GM23338 (cell line): ENCODE results near the gene SLF2. TPM values are rescaled to one million over a fixed set of nuclear protein-coding genes. Genes with fewer than 3 reads are reported as not detected.

Source experiments
- ATAC-seq: fragments of 200-7000 bp; cut with Tn5 transposase; 3 replicates; pipeline ENCODE4 v1.9.1; 2020
- DNase-seq: peaks from one replicate; pipeline ENCODE4 v3.0.0-alpha.2; 2015; ENCODE audit warnings: low spot score
- H2AFZ ChIP-seq: fragments of 200-600 bp; sonication (generic); 2 replicates; pipeline ENCODE4 v1.8.0; 2016; ENCODE audit warnings: antibody characterized with exemption, mild to moderate bottlenecking, moderate library complexity
- H3F3A ChIP-seq: fragments of 200-600 bp; sonication (generic); replicated peaks from 2 replicates; pipeline ENCODE4 v1.8.0; 2017; ENCODE audit warnings: antibody characterized with exemption, mixed run types, low read depth
- H3K27ac ChIP-seq: fragments of 200-600 bp; sonication (generic); 2 replicates; pipeline ENCODE4 v1.6.1; 2016; ENCODE audit warnings: low read depth
- H3K27me3 ChIP-seq: fragments of 200-600 bp; sonication (generic); 2 replicates; pipeline ENCODE4 v1.8.0; 2016; ENCODE audit warnings: mild to moderate bottlenecking, mixed run types, moderate library complexity; ENCODE audit not compliant: insufficient read depth
- H3K36me3 ChIP-seq: fragments of 200-600 bp; sonication (generic); 2 replicates; pipeline ENCODE4 v1.8.0; 2016; ENCODE audit warnings: mild to moderate bottlenecking; ENCODE audit not compliant: insufficient read depth
- H3K4me1 ChIP-seq: fragments of 200-600 bp; sonication (generic); 2 replicates; pipeline ENCODE4 v1.8.0; 2016; ENCODE audit warnings: mild to moderate bottlenecking, moderate library complexity; ENCODE audit not compliant: insufficient read depth
- H3K4me2 ChIP-seq: fragments of 200-600 bp; sonication (generic); 2 replicates; pipeline ENCODE4 v1.7.1; 2017; ENCODE audit warnings: mixed run types
- H3K4me3 ChIP-seq: fragments of 200-600 bp; sonication (generic); 2 replicates; pipeline ENCODE4 v1.6.1; 2016; ENCODE audit warnings: mixed run types
- H3K79me2 ChIP-seq: fragments of 200-600 bp; sonication (generic); replicated peaks from 2 replicates; pipeline ENCODE4 v1.8.0; 2017; ENCODE audit warnings: mild to moderate bottlenecking; ENCODE audit not compliant: insufficient read depth
- H3K9me2 ChIP-seq: fragments of 200-600 bp; sonication (generic); 2 replicates; pipeline ENCODE4 v1.8.0; 2017; ENCODE audit not compliant: insufficient read depth
- H4K20me1 ChIP-seq: fragments of 200-600 bp; sonication (generic); replicated peaks from 2 replicates; pipeline ENCODE4 v1.8.0; 2017; ENCODE audit warnings: mild to moderate bottlenecking; ENCODE audit not compliant: insufficient read depth
- H3K27ac Mint-ChIP-seq: 2 replicates; pipeline ENCODE4 v1.8.0; 2020; ENCODE audit warnings: inconsistent platforms, mild to moderate bottlenecking, moderate library complexity, mixed read lengths
- H3K27me3 Mint-ChIP-seq: 3 replicates; pipeline ENCODE4 v1.8.0; 2022; ENCODE audit warnings: low read depth, mild to moderate bottlenecking, moderate library complexity, mixed read lengths, inconsistent platforms; ENCODE audit not compliant: insufficient read depth, poor library complexity
- H3K36me3 Mint-ChIP-seq: 3 replicates; pipeline ENCODE4 v1.8.0; 2021; ENCODE audit warnings: low read depth, mild to moderate bottlenecking, inconsistent platforms, moderate library complexity, mixed read lengths
- H3K4me1 Mint-ChIP-seq: 3 replicates; pipeline ENCODE4 v1.8.0; 2020; ENCODE audit warnings: mild to moderate bottlenecking, inconsistent platforms, mixed read lengths
- H3K4me3 Mint-ChIP-seq: 3 replicates; pipeline ENCODE4 v1.8.0; 2021; ENCODE audit warnings: moderate library complexity, mild to moderate bottlenecking, inconsistent platforms, mixed read lengths
- H3K9me3 Mint-ChIP-seq: 3 replicates; pipeline ENCODE4 v1.8.0; 2020; ENCODE audit warnings: moderate library complexity, mild to moderate bottlenecking, inconsistent platforms, mixed read lengths
- CREB1 ChIP-seq: fragments of 250-450 bp; sonication (Bioruptor Pico); IDR thresholded peaks from 2 replicates; pipeline ENCODE4 v1.5.0; 2020; ENCODE audit warnings: low read depth, mild to moderate bottlenecking, moderate library complexity
- EZH2 ChIP-seq: fragments of 200-600 bp; sonication (generic); IDR thresholded peaks from one replicate; pipeline ENCODE4 v1.8.0; 2017; ENCODE audit warnings: antibody characterized with exemption, mild to moderate bottlenecking, low read depth; ENCODE audit not compliant: unreplicated experiment
- EZH2phosphoT487 ChIP-seq: fragments of 200-600 bp; sonication (generic); IDR thresholded peaks from one replicate; pipeline ENCODE4 v1.8.1; 2018; ENCODE audit warnings: antibody characterized with exemption; ENCODE audit not compliant: unreplicated experiment
- JUNB ChIP-seq: IDR thresholded peaks from one replicate; pipeline ENCODE4 v1.6.1; 2016; ENCODE audit warnings: antibody characterized with exemption; ENCODE audit not compliant: unreplicated experiment
- NANOG ChIP-seq: IDR thresholded peaks from 2 replicates; pipeline ENCODE4 v1.6.1; 2016; ENCODE audit warnings: antibody characterized with exemption, borderline replicate concordance
- POLR2AphosphoS5 ChIP-seq: IDR thresholded peaks from 2 replicates; pipeline ENCODE4 v1.6.1; 2016; ENCODE audit warnings: antibody characterized with exemption, low read depth
- REST ChIP-seq: IDR thresholded peaks from one replicate; pipeline ENCODE4 v1.6.1; 2018; ENCODE audit warnings: antibody characterized with exemption; ENCODE audit not compliant: unreplicated experiment
- STAT1 ChIP-seq: IDR thresholded peaks from one replicate; pipeline ENCODE4 v1.6.1; 2016; ENCODE audit warnings: antibody characterized with exemption; ENCODE audit not compliant: unreplicated experiment
- ZNF114 ChIP-seq: fragments of 250-450 bp; sonication (Bioruptor Pico); IDR thresholded peaks from 2 replicates; pipeline ENCODE4 v1.5.0; 2020; ENCODE audit warnings: mild to moderate bottlenecking, moderate library complexity
- ZNF331 ChIP-seq: fragments of 250-450 bp; sonication (Bioruptor Pico); IDR thresholded peaks from 2 replicates; pipeline ENCODE4 v1.5.0; 2020; ENCODE audit warnings: low read depth, mild to moderate bottlenecking, moderate library complexity
- polyA plus RNA-seq: library from polyadenylated mRNA; unstranded; fragments of >200 nt; fragmentation: Nextera tagmentation; extraction: Ambion mirVana; gene quantifications from 2 replicates; pipeline ENCODE4 v1.2.1, GENCODE V29; 2016
- total RNA-seq: library from RNA; depleted of rRNA; stranded (reverse); fragments of >200 nt; shearing (Covaris generic); gene quantifications from 2 replicates; pipeline ENCODE4 v1.2.3, GENCODE V29; 2014
- TF ChIP-seq, protein P1 (sequence below): fragments of 250-450 bp; sonication (Bioruptor Pico); IDR thresholded peaks from 2 replicates; pipeline ENCODE4 v1.5.0; 2020; ENCODE audit warnings: mild to moderate bottlenecking, moderate library complexity
- TF ChIP-seq, protein P2 (sequence below): IDR thresholded peaks from 2 replicates; pipeline ENCODE4 v1.6.1; 2016; ENCODE audit warnings: antibody characterized with exemption
- TF ChIP-seq, protein P3 (sequence below), 2 experiments: fragments of 200-600 bp in 1 of 2; sonication (generic) in 1 of 2; conservative IDR thresholded peaks; 2 replicates each; pipeline versions ENCODE4 v1.5.1 to v1.6.1; 2016 to 2017; ENCODE audit warnings: antibody characterized with exemption in 2 of 2, low read depth in 2 of 2, mild to moderate bottlenecking in 2 of 2, moderate library complexity in 1 of 2

SLF2 gene
- total and polyA plus RNA-seq, 2 experiments from 2014 or later, result 13.6 to 22.1 TPM

- TF ChIP-seq NANOG (no peak), EZH2phosphoT487 (no peak), POLR2AphosphoS5 (no peak), EZH2 (no peak), CREB1 (CRISPR knock-in tag) (no peak), ZNF331 (CRISPR knock-in tag) (no peak), ZNF114 (CRISPR knock-in tag) (no peak), REST (no peak), JUNB (no peak), STAT1 (no peak)
- TF ChIP-seq, protein P1, sequence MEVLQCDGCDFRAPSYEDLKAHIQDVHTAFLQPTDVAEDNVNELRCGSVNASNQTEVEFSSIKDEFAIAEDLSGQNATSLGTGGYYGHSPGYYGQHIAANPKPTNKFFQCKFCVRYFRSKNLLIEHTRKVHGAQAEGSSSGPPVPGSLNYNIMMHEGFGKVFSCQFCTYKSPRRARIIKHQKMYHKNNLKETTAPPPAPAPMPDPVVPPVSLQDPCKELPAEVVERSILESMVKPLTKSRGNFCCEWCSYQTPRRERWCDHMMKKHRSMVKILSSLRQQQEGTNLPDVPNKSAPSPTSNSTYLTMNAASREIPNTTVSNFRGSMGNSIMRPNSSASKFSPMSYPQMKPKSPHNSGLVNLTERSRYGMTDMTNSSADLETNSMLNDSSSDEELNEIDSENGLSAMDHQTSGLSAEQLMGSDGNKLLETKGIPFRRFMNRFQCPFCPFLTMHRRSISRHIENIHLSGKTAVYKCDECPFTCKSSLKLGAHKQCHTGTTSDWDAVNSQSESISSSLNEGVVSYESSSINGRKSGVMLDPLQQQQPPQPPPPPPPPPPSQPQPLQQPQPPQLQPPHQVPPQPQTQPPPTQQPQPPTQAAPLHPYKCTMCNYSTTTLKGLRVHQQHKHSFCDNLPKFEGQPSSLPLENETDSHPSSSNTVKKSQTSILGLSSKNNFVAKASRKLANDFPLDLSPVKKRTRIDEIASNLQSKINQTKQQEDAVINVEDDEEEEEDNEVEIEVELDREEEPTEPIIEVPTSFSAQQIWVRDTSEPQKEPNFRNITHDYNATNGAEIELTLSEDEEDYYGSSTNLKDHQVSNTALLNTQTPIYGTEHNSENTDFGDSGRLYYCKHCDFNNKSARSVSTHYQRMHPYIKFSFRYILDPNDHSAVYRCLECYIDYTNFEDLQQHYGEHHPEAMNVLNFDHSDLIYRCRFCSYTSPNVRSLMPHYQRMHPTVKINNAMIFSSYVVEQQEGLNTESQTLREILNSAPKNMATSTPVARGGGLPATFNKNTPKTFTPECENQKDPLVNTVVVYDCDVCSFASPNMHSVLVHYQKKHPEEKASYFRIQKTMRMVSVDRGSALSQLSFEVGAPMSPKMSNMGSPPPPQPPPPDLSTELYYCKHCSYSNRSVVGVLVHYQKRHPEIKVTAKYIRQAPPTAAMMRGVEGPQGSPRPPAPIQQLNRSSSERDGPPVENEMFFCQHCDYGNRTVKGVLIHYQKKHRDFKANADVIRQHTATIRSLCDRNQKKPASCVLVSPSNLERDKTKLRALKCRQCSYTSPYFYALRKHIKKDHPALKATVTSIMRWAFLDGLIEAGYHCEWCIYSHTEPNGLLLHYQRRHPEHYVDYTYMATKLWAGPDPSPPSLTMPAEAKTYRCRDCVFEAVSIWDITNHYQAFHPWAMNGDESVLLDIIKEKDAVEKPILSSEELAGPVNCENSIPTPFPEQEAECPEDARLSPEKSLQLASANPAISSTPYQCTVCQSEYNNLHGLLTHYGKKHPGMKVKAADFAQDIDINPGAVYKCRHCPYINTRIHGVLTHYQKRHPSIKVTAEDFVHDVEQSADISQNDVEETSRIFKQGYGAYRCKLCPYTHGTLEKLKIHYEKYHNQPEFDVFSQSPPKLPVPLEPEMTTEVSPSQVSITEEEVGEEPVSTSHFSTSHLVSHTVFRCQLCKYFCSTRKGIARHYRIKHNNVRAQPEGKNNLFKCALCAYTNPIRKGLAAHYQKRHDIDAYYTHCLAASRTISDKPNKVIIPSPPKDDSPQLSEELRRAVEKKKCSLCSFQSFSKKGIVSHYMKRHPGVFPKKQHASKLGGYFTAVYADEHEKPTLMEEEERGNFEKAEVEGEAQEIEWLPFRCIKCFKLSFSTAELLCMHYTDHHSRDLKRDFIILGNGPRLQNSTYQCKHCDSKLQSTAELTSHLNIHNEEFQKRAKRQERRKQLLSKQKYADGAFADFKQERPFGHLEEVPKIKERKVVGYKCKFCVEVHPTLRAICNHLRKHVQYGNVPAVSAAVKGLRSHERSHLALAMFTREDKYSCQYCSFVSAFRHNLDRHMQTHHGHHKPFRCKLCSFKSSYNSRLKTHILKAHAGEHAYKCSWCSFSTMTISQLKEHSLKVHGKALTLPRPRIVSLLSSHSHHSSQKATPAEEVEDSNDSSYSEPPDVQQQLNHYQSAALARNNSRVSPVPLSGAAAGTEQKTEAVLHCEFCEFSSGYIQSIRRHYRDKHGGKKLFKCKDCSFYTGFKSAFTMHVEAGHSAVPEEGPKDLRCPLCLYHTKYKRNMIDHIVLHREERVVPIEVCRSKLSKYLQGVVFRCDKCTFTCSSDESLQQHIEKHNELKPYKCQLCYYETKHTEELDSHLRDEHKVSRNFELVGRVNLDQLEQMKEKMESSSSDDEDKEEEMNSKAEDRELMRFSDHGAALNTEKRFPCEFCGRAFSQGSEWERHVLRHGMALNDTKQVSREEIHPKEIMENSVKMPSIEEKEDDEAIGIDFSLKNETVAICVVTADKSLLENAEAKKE (CRISPR knock-in tag), result no peak
- TF ChIP-seq, protein P2, sequence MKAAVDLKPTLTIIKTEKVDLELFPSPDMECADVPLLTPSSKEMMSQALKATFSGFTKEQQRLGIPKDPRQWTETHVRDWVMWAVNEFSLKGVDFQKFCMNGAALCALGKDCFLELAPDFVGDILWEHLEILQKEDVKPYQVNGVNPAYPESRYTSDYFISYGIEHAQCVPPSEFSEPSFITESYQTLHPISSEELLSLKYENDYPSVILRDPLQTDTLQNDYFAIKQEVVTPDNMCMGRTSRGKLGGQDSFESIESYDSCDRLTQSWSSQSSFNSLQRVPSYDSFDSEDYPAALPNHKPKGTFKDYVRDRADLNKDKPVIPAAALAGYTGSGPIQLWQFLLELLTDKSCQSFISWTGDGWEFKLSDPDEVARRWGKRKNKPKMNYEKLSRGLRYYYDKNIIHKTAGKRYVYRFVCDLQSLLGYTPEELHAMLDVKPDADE, result no peak
- TF ChIP-seq, protein P3, sequence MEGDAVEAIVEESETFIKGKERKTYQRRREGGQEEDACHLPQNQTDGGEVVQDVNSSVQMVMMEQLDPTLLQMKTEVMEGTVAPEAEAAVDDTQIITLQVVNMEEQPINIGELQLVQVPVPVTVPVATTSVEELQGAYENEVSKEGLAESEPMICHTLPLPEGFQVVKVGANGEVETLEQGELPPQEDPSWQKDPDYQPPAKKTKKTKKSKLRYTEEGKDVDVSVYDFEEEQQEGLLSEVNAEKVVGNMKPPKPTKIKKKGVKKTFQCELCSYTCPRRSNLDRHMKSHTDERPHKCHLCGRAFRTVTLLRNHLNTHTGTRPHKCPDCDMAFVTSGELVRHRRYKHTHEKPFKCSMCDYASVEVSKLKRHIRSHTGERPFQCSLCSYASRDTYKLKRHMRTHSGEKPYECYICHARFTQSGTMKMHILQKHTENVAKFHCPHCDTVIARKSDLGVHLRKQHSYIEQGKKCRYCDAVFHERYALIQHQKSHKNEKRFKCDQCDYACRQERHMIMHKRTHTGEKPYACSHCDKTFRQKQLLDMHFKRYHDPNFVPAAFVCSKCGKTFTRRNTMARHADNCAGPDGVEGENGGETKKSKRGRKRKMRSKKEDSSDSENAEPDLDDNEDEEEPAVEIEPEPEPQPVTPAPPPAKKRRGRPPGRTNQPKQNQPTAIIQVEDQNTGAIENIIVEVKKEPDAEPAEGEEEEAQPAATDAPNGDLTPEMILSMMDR (conservative IDR thresholded peaks at IDR 0.05; ENCODE audit: low read depth in 2 of 2), result no peak
- Histone ChIP-seq H3K27ac (no peak overlapping the region), H3K79me2 (no peaks in the 10 kb centered on the region), H4K20me1 (no peaks in the 10 kb centered on the region), H2AFZ (no peak overlapping the region), H3K9me2 (no peaks in the 10 kb centered on the region), H3K4me1 (peaks cover 8% of the 10 kb centered on the region; the same call in 1 of the 2 replicates), H3K36me3 (no peaks in the 10 kb centered on the region; the same call in 1 of the 2 replicates), H3K4me2 (no peak overlapping the region), H3F3A (no peaks in the 10 kb centered on the region), H3K4me3 (no peak overlapping the region), H3K27me3 (peaks cover 42% of the 10 kb centered on the region)
- H3K27me3 Mint-ChIP-seq, result peaks cover 36% of the 10 kb centered on the region
- H3K36me3 Mint-ChIP-seq, result no peaks in the 10 kb centered on the region
- H3K4me1 Mint-ChIP-seq, result peaks cover 15% of the 10 kb centered on the region
- no peak overlapping the region for H3K27ac Mint-ChIP-seq
- ATAC-seq, result no peak
- H3K9me3 Mint-ChIP-seq, result no peaks in the 10 kb centered on the region
- H3K4me3 Mint-ChIP-seq, result no peak overlapping the region
- DNase-seq, result no peak
Measured at GRCh38 chr10:100864036-100864885, 48.5 kb upstream of the SLF2 start.
